Neural cell (in vitro differentiated cells): ENCODE data around the gene TP53AIP1. TPM values are rescaled to one million over a fixed set of nuclear protein-coding genes. Genes with fewer than 3 reads are reported as not detected.
A peak's percentile ranks its signal among the peaks of the same experiment; 100 is the strongest.

Experiments used
- H2AFZ ChIP-seq: fragments of 200-600, 300-800 bp; sonication (generic), shearing (Covaris generic); 2 replicates; pipeline ENCODE4 v1.6.0; 2014; ENCODE audit warnings: low read depth, mild to moderate bottlenecking, antibody characterized with exemption, low read length, moderate library complexity
- H3F3A ChIP-seq: fragments of 200-600 bp; shearing (Covaris generic); 2 replicates; pipeline ENCODE4 v1.6.1; 2016; ENCODE audit warnings: mild to moderate bottlenecking, moderate library complexity, mixed read lengths, antibody characterized with exemption, low read length; ENCODE audit not compliant: insufficient read depth, poor library complexity, severe bottlenecking
- H3K27ac ChIP-seq: fragments of 200-600, 300-800 bp; sonication (generic), shearing (Covaris generic); 2 replicates; pipeline ENCODE4 v1.5.1; 2014; ENCODE audit warnings: mild to moderate bottlenecking, low read length, moderate library complexity
- H3K27me3 ChIP-seq: fragments of 300-800, 200-600 bp; sonication (generic), shearing (Covaris generic); 2 replicates; pipeline ENCODE4 v1.6.0; 2014; ENCODE audit warnings: mild to moderate bottlenecking, low read depth, low read length, moderate library complexity; ENCODE audit not compliant: insufficient read depth
- H3K36me3 ChIP-seq: fragments of 300-800, 200-600 bp; sonication (generic), shearing (Covaris generic); 2 replicates; pipeline ENCODE4 v1.5.1; 2014; ENCODE audit warnings: mild to moderate bottlenecking, antibody characterized with exemption, low read length, moderate library complexity; ENCODE audit not compliant: insufficient read depth
- H3K4me2 ChIP-seq: fragments of 300-800, 200-600 bp; sonication (generic), shearing (Covaris generic); 2 replicates; pipeline ENCODE4 v1.6.0; 2014; ENCODE audit warnings: mild to moderate bottlenecking, low read length
- H3K4me3 ChIP-seq: fragments of 300-800, 200-600 bp; sonication (generic), shearing (Covaris generic); 2 replicates; pipeline ENCODE4 v1.5.1; 2014; ENCODE audit warnings: mild to moderate bottlenecking, low read length, moderate library complexity
- H3K79me2 ChIP-seq: fragments of 200-600 bp; shearing (Covaris generic); replicated peaks from 2 replicates; pipeline ENCODE4 v1.6.0; 2014; ENCODE audit warnings: mild to moderate bottlenecking, low read length, moderate library complexity; ENCODE audit not compliant: insufficient read depth
- H3K9ac ChIP-seq: fragments of 300-800, 200-600 bp; sonication (generic), shearing (Covaris generic); 2 replicates; pipeline ENCODE4 v1.6.1; 2016; ENCODE audit warnings: mild to moderate bottlenecking, low read length, mixed read lengths
- H3K9me2 ChIP-seq: fragments of 200-600 bp; shearing (Covaris generic); 2 replicates; pipeline ENCODE4 v1.6.1; 2016; ENCODE audit warnings: mild to moderate bottlenecking, low read length, mixed read lengths; ENCODE audit not compliant: insufficient read depth
- H3K9me3 ChIP-seq: fragments of 200-600, 300-800 bp; sonication (generic), shearing (Covaris generic); 2 replicates; pipeline ENCODE4 v1.6.1; 2016; ENCODE audit warnings: mild to moderate bottlenecking, mixed run types, low read length, moderate library complexity, mixed read lengths
- H4K20me1 ChIP-seq: fragments of 200-600 bp; shearing (Covaris generic); 2 replicates; pipeline ENCODE4 v1.6.1; 2016; ENCODE audit warnings: mild to moderate bottlenecking, mixed run types; ENCODE audit not compliant: insufficient read depth
- CTCF ChIP-seq: fragments of 450-650 bp; IDR thresholded peaks from 2 replicates; pipeline ENCODE4 v1.5.1; 2014; ENCODE audit warnings: antibody characterized with exemption, mild to moderate bottlenecking, moderate library complexity; ENCODE audit not compliant: poor library complexity, severe bottlenecking
- EP300 ChIP-seq: fragments of 450-650 bp; conservative IDR thresholded peaks from 2 replicates; pipeline ENCODE4 v1.6.1; 2014; ENCODE audit warnings: antibody characterized with exemption, mild to moderate bottlenecking, moderate library complexity; ENCODE audit not compliant: poor library complexity, severe bottlenecking
- EZH2 ChIP-seq: fragments of 200-600, 300-800 bp; shearing (Covaris generic), sonication (generic); IDR thresholded peaks from 2 replicates; pipeline ENCODE4 v1.6.1; 2014; ENCODE audit warnings: antibody characterized with exemption, low read length, borderline replicate concordance, mild to moderate bottlenecking; ENCODE audit not compliant: insufficient read depth, poor library complexity, severe bottlenecking
- MXI1 ChIP-seq: fragments of 450-650 bp; conservative IDR thresholded peaks from 2 replicates; pipeline ENCODE4 v1.6.1; 2014; ENCODE audit warnings: antibody characterized with exemption, mild to moderate bottlenecking; ENCODE audit not compliant: poor library complexity, severe bottlenecking
- POLR2AphosphoS5 ChIP-seq: IDR thresholded peaks from 2 replicates; pipeline ENCODE4 v1.6.1; 2012
- RAD21 ChIP-seq: fragments of 450-650 bp; conservative IDR thresholded peaks from 2 replicates; pipeline ENCODE4 v1.6.1; 2014; ENCODE audit warnings: antibody characterized with exemption, mild to moderate bottlenecking, moderate library complexity
- REST ChIP-seq: IDR thresholded peaks from 2 replicates; pipeline ENCODE4 v1.6.1; 2012; ENCODE audit warnings: borderline replicate concordance
- SMC3 ChIP-seq: fragments of 450-650 bp; conservative IDR thresholded peaks from 2 replicates; pipeline ENCODE4 v1.6.1; 2014; ENCODE audit warnings: antibody characterized with exemption, mild to moderate bottlenecking, moderate library complexity; ENCODE audit not compliant: poor library complexity
- TAF1 ChIP-seq: IDR thresholded peaks from 2 replicates; pipeline ENCODE4 v1.6.1; 2012; ENCODE audit warnings: low read depth
- polyA plus RNA-seq: library from polyadenylated mRNA; depleted of rRNA; stranded (reverse); fragments of >200 nt; gene quantifications from 2 replicates; pipeline ENCODE4 v1.2.3, GENCODE V29; 2014

The TP53AIP1 gene
- polyA plus RNA-seq, 1 donor from 2014 or later: 0.68 TPM

GRCh38 chr11:128886406-128887124, 56.1 kb downstream of the TP53AIP1 start:
- Histone ChIP-seq H3K9me3 (no peaks in the 10 kb centered on the region), H2AFZ (no peak overlapping the region), H3K36me3 (no peaks in the 10 kb centered on the region), H3K27ac (no peak overlapping the region), H3K27me3 (peaks cover 38% of the 10 kb centered on the region), H3F3A (no peaks in the 10 kb centered on the region), H3K4me2 (no peak overlapping the region), H3K4me3 (no peak overlapping the region), H4K20me1 (no peaks in the 10 kb centered on the region), H3K9me2 (no peaks in the 10 kb centered on the region), H3K9ac (no peak overlapping the region), H3K79me2 (no peaks in the 10 kb centered on the region)
- TF ChIP-seq POLR2AphosphoS5: no peak
- no peak for TF ChIP-seq REST
- peak; percentile 74 for TF ChIP-seq SMC3
- peak; percentile 62 for TF ChIP-seq CTCF
- no peak for TF ChIP-seq EZH2
- no peak for TF ChIP-seq TAF1
- TF ChIP-seq EP300: no peak
- TF ChIP-seq RAD21: peak; percentile 67
- TF ChIP-seq MXI1: no peak

Other genes starting within 250 kb of the TP53AIP1 start
- gene FLI1, start 248.8 kb downstream of the TP53AIP1 start, polyA plus RNA-seq: 0.38 TPM in 1 of 2 replicates, not detected in the other
- gene KCNJ1, start 75.6 kb downstream of the TP53AIP1 start, polyA plus RNA-seq: 0.22 and 0.40 TPM in 2 replicates
- gene KCNJ5, start 51.5 kb downstream of the TP53AIP1 start, polyA plus RNA-seq: 0.34 and 1.1 TPM in 2 replicates
- gene ARHGAP32, start 249.5 kb upstream of the TP53AIP1 start, polyA plus RNA-seq: 12.0 and 15.6 TPM in 2 replicates